ENCODE results near the gene LGR6. TPM values are rescaled to one million over a fixed set of nuclear protein-coding genes. Genes with fewer than 3 reads are reported as not detected.

The LGR6 gene
- total RNA-seq, 1 donor from 2014 or later: not detected

GRCh38 chr1:202247837-202248795 lies 54.5 kb downstream of the LGR6 start:
- Histone ChIP-seq H3K4me3 (ENCODE audit: low read depth, low read length) (no peak overlapping the region), H3K27me3 (ENCODE audit: control insufficient read depth, insufficient read depth, low read length) (peaks cover 6% of the 10 kb centered on the region), H3K36me3 (ENCODE audit: control insufficient read depth, insufficient read depth, low read length) (no peaks in the 10 kb centered on the region)
- no peak for DNase-seq (ENCODE audit: low read depth)
- no peak for FAIRE-seq
- TF ChIP-seq CTCF (IDR thresholded peaks at IDR 0.05; ENCODE audit: insufficient read depth, low read length, severe bottlenecking): no peak

GRCh38 chr1:202248861-202249260 lies 55.3 kb downstream of the LGR6 start:
- H3K4me3 ChIP-seq (ENCODE audit: low read depth, low read length): no peak overlapping the region
- H3K27me3 ChIP-seq (ENCODE audit: control insufficient read depth, insufficient read depth, low read length): peaks cover 6% of the 10 kb centered on the region
- TF ChIP-seq CTCF (IDR thresholded peaks at IDR 0.05; ENCODE audit: insufficient read depth, low read length, severe bottlenecking): no peak
- no peaks in the 10 kb centered on the region for H3K36me3 ChIP-seq (ENCODE audit: control insufficient read depth, insufficient read depth, low read length)
- FAIRE-seq (no peak), DNase-seq (ENCODE audit: low read depth) (no peak)

GRCh38 chr1:202249436-202249835 lies 55.8 kb downstream of the LGR6 start:
- H3K36me3 ChIP-seq (ENCODE audit: control insufficient read depth, insufficient read depth, low read length): no peaks in the 10 kb centered on the region
- FAIRE-seq (no peak), DNase-seq (ENCODE audit: low read depth) (no peak)
- H3K27me3 ChIP-seq (ENCODE audit: control insufficient read depth, insufficient read depth, low read length): peaks cover 6% of the 10 kb centered on the region
- TF ChIP-seq CTCF (IDR thresholded peaks at IDR 0.05; ENCODE audit: insufficient read depth, low read length, severe bottlenecking): no peak
- no peak overlapping the region for H3K4me3 ChIP-seq (ENCODE audit: low read depth, low read length)

GRCh38 chr1:202249846-202250245 lies 56.2 kb downstream of the LGR6 start:
- Histone ChIP-seq H3K4me3 (ENCODE audit: low read depth, low read length) (no peak overlapping the region), H3K36me3 (ENCODE audit: control insufficient read depth, insufficient read depth, low read length) (no peaks in the 10 kb centered on the region), H3K27me3 (ENCODE audit: control insufficient read depth, insufficient read depth, low read length) (peaks cover 6% of the 10 kb centered on the region)
- DNase-seq (ENCODE audit: low read depth) (no peak), FAIRE-seq (no peak)
- no peak for TF ChIP-seq CTCF (IDR thresholded peaks at IDR 0.05; ENCODE audit: insufficient read depth, low read length, severe bottlenecking)

- no peak overlapping the region for H3K4me3 ChIP-seq (ENCODE audit: low read depth, low read length)
- DNase-seq (ENCODE audit: low read depth) (no peak), FAIRE-seq (no peak)
- peaks cover 6% of the 10 kb centered on the region for H3K27me3 ChIP-seq (ENCODE audit: control insufficient read depth, insufficient read depth, low read length)
- no peaks in the 10 kb centered on the region for H3K36me3 ChIP-seq (ENCODE audit: control insufficient read depth, insufficient read depth, low read length)
- TF ChIP-seq CTCF (IDR thresholded peaks at IDR 0.05; ENCODE audit: insufficient read depth, low read length, severe bottlenecking): no peak
Measured at GRCh38 chr1:202250982-202251381, 57.4 kb downstream of the LGR6 start.

All from bronchial epithelial cell (primary cell).